Neural cell (in vitro differentiated cells): Measurements from ENCODE around the gene ABHD10.

ENCODE experiments used
- MXI1 ChIP-seq: fragments of 450-650 bp; conservative IDR thresholded peaks from 2 replicates; pipeline ENCODE4 v1.6.1; 2014; ENCODE audit warnings: antibody characterized with exemption, mild to moderate bottlenecking; ENCODE audit not compliant: poor library complexity, severe bottlenecking
- POLR2AphosphoS5 ChIP-seq: IDR thresholded peaks from 2 replicates; pipeline ENCODE4 v1.6.1; 2012
- RAD21 ChIP-seq: fragments of 450-650 bp; conservative IDR thresholded peaks from 2 replicates; pipeline ENCODE4 v1.6.1; 2014; ENCODE audit warnings: antibody characterized with exemption, mild to moderate bottlenecking, moderate library complexity
- TAF1 ChIP-seq: IDR thresholded peaks from 2 replicates; pipeline ENCODE4 v1.6.1; 2012; ENCODE audit warnings: low read depth
- TF ChIP-seq, protein P1 (sequence below): fragments of 450-650 bp; IDR thresholded peaks from 2 replicates; pipeline ENCODE4 v1.5.1; 2014; ENCODE audit warnings: antibody characterized with exemption, mild to moderate bottlenecking, moderate library complexity; ENCODE audit not compliant: poor library complexity, severe bottlenecking
- TF ChIP-seq, protein P2 (sequence below): IDR thresholded peaks from 2 replicates; pipeline ENCODE4 v1.6.1; 2012; ENCODE audit warnings: borderline replicate concordance

DNA sequence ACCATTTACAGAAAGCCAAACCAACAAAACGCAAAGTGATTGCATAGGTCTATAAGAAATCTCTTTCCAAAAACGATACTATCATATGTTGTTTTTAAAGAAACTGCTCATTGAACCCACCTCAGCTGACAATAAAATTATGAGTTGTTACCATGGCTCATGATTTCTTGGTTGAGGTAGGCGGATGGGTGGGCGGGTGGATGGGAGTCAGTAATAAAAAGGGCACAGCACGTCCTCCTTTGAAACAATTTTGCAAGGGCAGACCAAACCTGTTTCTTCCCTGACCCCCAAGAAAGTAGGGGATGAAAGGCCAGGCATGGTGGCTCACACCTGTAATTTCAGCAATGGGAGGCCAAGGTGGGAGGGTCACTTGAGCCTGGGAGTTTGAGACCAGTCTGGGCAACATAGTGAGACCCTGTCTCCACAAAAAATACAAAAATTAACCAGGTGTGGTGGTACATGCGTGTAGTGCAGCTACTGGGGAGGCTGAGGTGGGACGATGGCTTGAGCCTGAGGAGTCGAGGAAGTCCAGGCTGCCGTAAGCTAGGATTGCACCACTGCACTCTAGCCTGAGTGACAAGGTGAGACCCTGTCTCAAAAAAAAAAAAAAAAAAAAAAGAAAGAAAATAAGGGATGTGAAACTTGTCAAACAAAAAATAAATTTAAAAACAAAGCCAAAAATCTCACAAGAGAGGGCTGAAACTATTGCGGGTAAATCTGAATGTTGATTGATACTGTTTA lies 2.1 kb downstream of the ABHD10 start:
- TF ChIP-seq, protein P1, sequence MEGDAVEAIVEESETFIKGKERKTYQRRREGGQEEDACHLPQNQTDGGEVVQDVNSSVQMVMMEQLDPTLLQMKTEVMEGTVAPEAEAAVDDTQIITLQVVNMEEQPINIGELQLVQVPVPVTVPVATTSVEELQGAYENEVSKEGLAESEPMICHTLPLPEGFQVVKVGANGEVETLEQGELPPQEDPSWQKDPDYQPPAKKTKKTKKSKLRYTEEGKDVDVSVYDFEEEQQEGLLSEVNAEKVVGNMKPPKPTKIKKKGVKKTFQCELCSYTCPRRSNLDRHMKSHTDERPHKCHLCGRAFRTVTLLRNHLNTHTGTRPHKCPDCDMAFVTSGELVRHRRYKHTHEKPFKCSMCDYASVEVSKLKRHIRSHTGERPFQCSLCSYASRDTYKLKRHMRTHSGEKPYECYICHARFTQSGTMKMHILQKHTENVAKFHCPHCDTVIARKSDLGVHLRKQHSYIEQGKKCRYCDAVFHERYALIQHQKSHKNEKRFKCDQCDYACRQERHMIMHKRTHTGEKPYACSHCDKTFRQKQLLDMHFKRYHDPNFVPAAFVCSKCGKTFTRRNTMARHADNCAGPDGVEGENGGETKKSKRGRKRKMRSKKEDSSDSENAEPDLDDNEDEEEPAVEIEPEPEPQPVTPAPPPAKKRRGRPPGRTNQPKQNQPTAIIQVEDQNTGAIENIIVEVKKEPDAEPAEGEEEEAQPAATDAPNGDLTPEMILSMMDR = no peak
- no peak for TF ChIP-seq POLR2AphosphoS5
- no peak for TF ChIP-seq MXI1
- no peak for TF ChIP-seq RAD21
- TF ChIP-seq TAF1 = no peak
- TF ChIP-seq, protein P2, sequence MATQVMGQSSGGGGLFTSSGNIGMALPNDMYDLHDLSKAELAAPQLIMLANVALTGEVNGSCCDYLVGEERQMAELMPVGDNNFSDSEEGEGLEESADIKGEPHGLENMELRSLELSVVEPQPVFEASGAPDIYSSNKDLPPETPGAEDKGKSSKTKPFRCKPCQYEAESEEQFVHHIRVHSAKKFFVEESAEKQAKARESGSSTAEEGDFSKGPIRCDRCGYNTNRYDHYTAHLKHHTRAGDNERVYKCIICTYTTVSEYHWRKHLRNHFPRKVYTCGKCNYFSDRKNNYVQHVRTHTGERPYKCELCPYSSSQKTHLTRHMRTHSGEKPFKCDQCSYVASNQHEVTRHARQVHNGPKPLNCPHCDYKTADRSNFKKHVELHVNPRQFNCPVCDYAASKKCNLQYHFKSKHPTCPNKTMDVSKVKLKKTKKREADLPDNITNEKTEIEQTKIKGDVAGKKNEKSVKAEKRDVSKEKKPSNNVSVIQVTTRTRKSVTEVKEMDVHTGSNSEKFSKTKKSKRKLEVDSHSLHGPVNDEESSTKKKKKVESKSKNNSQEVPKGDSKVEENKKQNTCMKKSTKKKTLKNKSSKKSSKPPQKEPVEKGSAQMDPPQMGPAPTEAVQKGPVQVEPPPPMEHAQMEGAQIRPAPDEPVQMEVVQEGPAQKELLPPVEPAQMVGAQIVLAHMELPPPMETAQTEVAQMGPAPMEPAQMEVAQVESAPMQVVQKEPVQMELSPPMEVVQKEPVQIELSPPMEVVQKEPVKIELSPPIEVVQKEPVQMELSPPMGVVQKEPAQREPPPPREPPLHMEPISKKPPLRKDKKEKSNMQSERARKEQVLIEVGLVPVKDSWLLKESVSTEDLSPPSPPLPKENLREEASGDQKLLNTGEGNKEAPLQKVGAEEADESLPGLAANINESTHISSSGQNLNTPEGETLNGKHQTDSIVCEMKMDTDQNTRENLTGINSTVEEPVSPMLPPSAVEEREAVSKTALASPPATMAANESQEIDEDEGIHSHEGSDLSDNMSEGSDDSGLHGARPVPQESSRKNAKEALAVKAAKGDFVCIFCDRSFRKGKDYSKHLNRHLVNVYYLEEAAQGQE = no peak
